HepG2 (cell line): ENCODE data around the gene TMEM253. TPM values are rescaled to one million over a fixed set of nuclear protein-coding genes. Genes with fewer than 3 reads are reported as not detected.

Experiments used
- ATAC-seq: fragments of 200-7000 bp; cut with Tn5 transposase; 3 replicates; pipeline ENCODE4 v1.9.1; 2020; ENCODE audit warnings: mild to moderate bottlenecking, moderate library complexity
- BruUV-seq: library from RNA; stranded (reverse); fragments of 400-500 nt; replicated peaks from 2 replicates; lab custom pipeline; 2021; lab: Mats Ljungman, UMichigan
- CTCF ChIA-PET: fragments of 300-600 bp; formaldehyde crosslinking; extraction: SDS; loops from one replicate; lab custom pipeline; 2021; ENCODE audit warnings: low total read pairs, inconsistent platforms, low intra/inter-chr PET ratio; lab: Yijun Ruan, JAX
- POLR2A ChIA-PET: fragments of 350-600 bp; sonication (Branson Sonifier 250); formaldehyde crosslinking; loops from one replicate; lab custom pipeline; 2020; ENCODE audit warnings: antibody characterized with exemption, inconsistent platforms; lab: Yijun Ruan, JAX
- DNase-seq: peaks from one replicate; pipeline ENCODE4 v3.0.0-alpha.2; 2015; ENCODE audit warnings: low spot score
- FAIRE-seq: peaks from 3 replicates; lab custom pipeline; 2011; peaks lifted over from hg19 to GRCh38; lab: Jason Lieb, UNC
- H2AFZ ChIP-seq: one replicate; pipeline ENCODE4 v1.6.1; 2011; ENCODE audit warnings: low read length, inconsistent platforms
- H3K27ac ChIP-seq: fragments of 300-600 bp; 3 replicates; pipeline ENCODE4 v1.8.0; 2011; ENCODE audit warnings: mixed run types, mild to moderate bottlenecking, mixed read lengths, low read length, inconsistent platforms; ENCODE audit not compliant: insufficient read depth; ENCODE audit errors: extremely low read length
- H3K27me3 ChIP-seq, 2 experiments: fragments of 200-600 bp in 1 of 2; 2 replicates in 1 of 2; 3 replicates in 1 of 2; pipeline versions ENCODE4 v1.6.0 to v1.8.0; 2011; ENCODE audit warnings: low read length in 2 of 2, mild to moderate bottlenecking in 2 of 2, moderate library complexity in 2 of 2, inconsistent platforms in 1 of 2; ENCODE audit not compliant: insufficient read depth in 2 of 2, control insufficient read depth in 1 of 2
- H3K36me3 ChIP-seq, 2 experiments: fragments of 200-600 bp in 1 of 2; replicated peaks in 1 of 2; 2 replicates in 1 of 2; 3 replicates in 1 of 2; pipeline versions ENCODE4 v1.5.1 to v1.8.0; 2011; ENCODE audit warnings: low read length in 2 of 2, inconsistent platforms in 1 of 2; ENCODE audit not compliant: insufficient read depth in 2 of 2, control insufficient read depth in 1 of 2
- H3K4me1 ChIP-seq: 2 replicates; pipeline ENCODE4 v1.5.1; 2012; ENCODE audit warnings: low read length, inconsistent platforms; ENCODE audit not compliant: insufficient read depth
- H3K4me2 ChIP-seq: 2 replicates; pipeline ENCODE4 v1.6.0; 2011; ENCODE audit warnings: low read depth, low read length, inconsistent platforms
- H3K4me3 ChIP-seq, 3 experiments: fragments of 200-600 bp in 1 of 3; sonication (generic), shearing (Covaris generic) in 1 of 3; replicated peaks in 1 of 3; 2 replicates each; pipeline ENCODE4 v1.5.1; 2011 to 2016; ENCODE audit warnings: low read length in 3 of 3, inconsistent platforms in 2 of 3, low read depth in 2 of 3, mild to moderate bottlenecking in 2 of 3, control low read depth in 1 of 3, mixed read lengths in 1 of 3; ENCODE audit not compliant: insufficient read depth in 1 of 3
- H3K79me2 ChIP-seq: one replicate; pipeline ENCODE4 v1.6.1; 2011; ENCODE audit warnings: low read length, inconsistent platforms; ENCODE audit not compliant: insufficient read depth
- H3K9ac ChIP-seq: 2 replicates; pipeline ENCODE4 v1.6.0; 2011; ENCODE audit warnings: mild to moderate bottlenecking, low read depth, low read length, inconsistent platforms; ENCODE audit not compliant: insufficient read depth
- H3K9me3 ChIP-seq: 2 replicates; pipeline ENCODE4 v1.5.1; 2012; ENCODE audit warnings: mild to moderate bottlenecking, low read length
- H4K20me1 ChIP-seq: 2 replicates; pipeline ENCODE4 v1.6.0; 2011; ENCODE audit warnings: inconsistent platforms, mild to moderate bottlenecking, low read length, moderate library complexity; ENCODE audit not compliant: insufficient read depth
- ATF7-NPFF ChIP-seq: sonication (generic); formaldehyde crosslinking; IDR thresholded peaks from 2 replicates; pipeline ENCODE4 v1.8.1; 2023; ENCODE audit warnings: mild to moderate bottlenecking, low read depth, missing genetic modification reagents, moderate library complexity
- CBX1 ChIP-seq: IDR thresholded peaks from one replicate; pipeline ENCODE4 v1.6.1; 2016; ENCODE audit warnings: antibody characterized with exemption, low read depth
- ELF4 ChIP-seq: sonication (generic); formaldehyde crosslinking; IDR thresholded peaks from 2 replicates; pipeline ENCODE4 v1.5.0; 2020; ENCODE audit warnings: missing genetic modification reagents, mild to moderate bottlenecking, moderate library complexity, borderline replicate concordance
- ETV5 ChIP-seq: IDR thresholded peaks from 2 replicates; pipeline ENCODE4 v1.6.1; 2018; ENCODE audit warnings: missing biosample characterization, missing genetic modification reagents, inconsistent platforms, borderline replicate concordance
- HOXA7 ChIP-seq: sonication (generic); formaldehyde crosslinking; IDR thresholded peaks from 2 replicates; pipeline ENCODE4 v1.8.1; 2022; ENCODE audit warnings: mild to moderate bottlenecking, missing genetic modification reagents, moderate library complexity
- PCBP2 ChIP-seq: fragments of 200-400 bp; formaldehyde crosslinking; optimal IDR thresholded peaks from 2 replicates; pipeline ENCODE3; 2018; ENCODE audit warnings: low read length, low read depth; ENCODE audit not compliant: poor library complexity, severe bottlenecking
- SIX1 ChIP-seq: sonication (generic); formaldehyde crosslinking; IDR thresholded peaks from 2 replicates; pipeline ENCODE4 v1.4.0; 2020; ENCODE audit warnings: missing genetic modification reagents, borderline replicate concordance
- SNAPC4 ChIP-seq: sonication (generic); formaldehyde crosslinking; IDR thresholded peaks from 2 replicates; pipeline ENCODE4 v1.4.0; 2020; ENCODE audit warnings: mild to moderate bottlenecking, missing genetic modification reagents
- ZBTB49 ChIP-seq: sonication (generic); formaldehyde crosslinking; IDR thresholded peaks from 2 replicates; pipeline ENCODE4 v1.4.0; 2020; ENCODE audit warnings: missing genetic modification reagents, borderline replicate concordance
- ZMYM2 ChIP-seq: sonication (generic); formaldehyde crosslinking; IDR thresholded peaks from 2 replicates; pipeline ENCODE4 v1.8.0; 2022; ENCODE audit warnings: mild to moderate bottlenecking, missing genetic modification reagents
- ZNF3 ChIP-seq: IDR thresholded peaks from 2 replicates; pipeline ENCODE4 v1.7.0; 2017; ENCODE audit warnings: inconsistent platforms
- ZNF530 ChIP-seq: sonication (generic); formaldehyde crosslinking; IDR thresholded peaks from 2 replicates; pipeline ENCODE4 v1.5.0; 2020; ENCODE audit warnings: low read depth, mild to moderate bottlenecking, missing genetic modification reagents
- ZNF839 ChIP-seq: sonication (generic); formaldehyde crosslinking; IDR thresholded peaks from 2 replicates; pipeline ENCODE4 v1.4.0; 2020; ENCODE audit warnings: missing genetic modification reagents, mild to moderate bottlenecking, borderline replicate concordance
- WGBS: methylation state at CpG from one replicate; pipeline ENCODE4 v1.1.6; 2017; ENCODE audit warnings: low lambda C conversion rate; 5-methylcytosine and 5-hydroxymethylcytosine counted together
- in situ Hi-C: cut with HindIII; loops from 2 replicates; pipeline ENCODE4 v1.10.0; 2017; ENCODE audit warnings: low pct_unique_long_range_greater_than_20kb; ENCODE audit not compliant: extremely low pct_ligation_motif_present
- intact Hi-C: fragments of 100-400 bp; cut with micrococcal nuclease; formaldehyde crosslinking; loops from one replicate; pipeline ENCODE4 v1.10.0; 2022; ENCODE audit not compliant: unreplicated experiment
- polyA plus RNA-seq, 8 experiments: library from polyadenylated mRNA; depleted of rRNA in 3 of 8; stranded (reverse) in 7 of 8; unstranded in 1 of 8; fragments of >200 nt; fragmentation: Illumina TruSeq in 4 of 8; extraction: Trizol in 4 of 8; gene quantifications; 2 replicates each; pipeline versions ENCODE4 v1.2.1 to v1.2.3, GENCODE V29; 2011 to 2016; ENCODE audit warnings: low read depth in 4 of 8, missing spikeins in 1 of 8, mixed read lengths in 1 of 8; ENCODE audit not compliant: insufficient read depth in 1 of 8
- total RNA-seq, 5 experiments: library from RNA; depleted of rRNA; stranded (reverse); fragments of >200 nt; fragmentation: Illumina TruSeq; extraction: Trizol; gene quantifications; 2 replicates each; pipeline ENCODE4 v1.2.3, GENCODE V29; 2016; ENCODE audit warnings: low read depth in 1 of 5

Gene TMEM253
- total and polyA plus RNA-seq, 2 of the 13 experiments (the other 11 are each of a cell fraction or from before 2014, with no cell fraction given), result 0.29 to 0.45 TPM

- Histone ChIP-seq H4K20me1 (no peaks in the 10 kb centered on the region), H3K79me2 (no peaks in the 10 kb centered on the region), H3K27me3 (no peaks in the 10 kb centered on the region), H3K4me3 (peak overlapping the region in 2 of 3 experiments; percentile 9 to 40; a peak in 1 of 6 replicates), H3K27ac (peak overlapping the region; percentile 92), H2AFZ (no peak overlapping the region), H3K4me2 (peak overlapping the region; percentile 71), H3K9ac (peak overlapping the region; percentile 72), H3K9me3 (no peaks in the 10 kb centered on the region), H3K36me3 (no peaks in the 10 kb centered on the region), H3K4me1 (peaks cover 98% of the 10 kb centered on the region)
- in situ Hi-C loops (no loop called here), intact Hi-C loops (loop anchor here (1.0 to 2.0 kb wide), 4 partner anchors 9 to 28 kb away; partner anchors contain the start of gene NDRG2)
- peak; percentile 50 for DNase-seq
- ChIA-PET POLR2A (interaction anchor here (0.8 to 2.1 kb wide), 17 partner anchors 9 to 371 kb away, joined by 3 to 46 read pairs (median 9); partner anchors contain the start of genes ARHGEF40, NDRG2 and RNASE4), CTCF (interaction anchor here (1.3 to 3.2 kb wide), 3 partner anchors 13 to 39 kb away, joined by 3 to 12 read pairs (median 6); no protein-coding TSS in a partner anchor)
- BruUV-seq, result TSS peak; percentile 75
- no peak for FAIRE-seq
- peak; percentile 3 for ATAC-seq
- 75% methylated on average over 20 of the region's 20 CpGs for WGBS
- TF ChIP-seq ELF4 (CRISPR knock-in tag) (peak; percentile 21; the same call in 1 of the 2 replicates), ETV5 (CRISPR knock-in tag) (peak; percentile 25; the same call in 1 of the 2 replicates), SNAPC4 (0 out of 2 replicates have a peak, but pooled peaks have one; percentile 5), PCBP2 (no peak), ZNF839 (CRISPR knock-in tag) (no peak), CBX1 (no peak), ATF7-NPFF (CRISPR knock-in tag) (no peak), ZBTB49 (no peak), SIX1 (CRISPR knock-in tag) (no peak), ZMYM2 (CRISPR knock-in tag) (no peak), ZNF3 (no peak), ZNF530 (CRISPR knock-in tag) (no peak), HOXA7 (CRISPR knock-in tag) (no peak)
Measured at GRCh38 chr14:21053184-21054122, 47.4 kb upstream of the TMEM253 start.
